Measurements from ENCODE around the gene HELZ. TPM values are rescaled to one million over a fixed set of nuclear protein-coding genes. Genes with fewer than 3 reads are reported as not detected.
"Not testable (repeated sequence)": the region's sequence is repeated elsewhere in the genome, so short reads cannot be mapped to it uniquely, and the experiment has no call there.

Gene HELZ
- total RNA-seq, 1 donor = 247 TPM

GRCh38 chr17:67274466-67274865 is 29.5 kb upstream of the HELZ start:
- Histone ChIP-seq H3K27me3 (ENCODE audit: insufficient read depth, low read length) (no peaks in the 10 kb centered on the region), H3K4me3 (ENCODE audit: low read length) (no peak overlapping the region), H3K9me3 (ENCODE audit: low read depth, low read length) (no peaks in the 10 kb centered on the region), H3K4me1 (ENCODE audit: insufficient read depth, low read length) (peaks cover 15% of the 10 kb centered on the region)

GRCh38 chr17:67273900-67274299 is 28.9 kb upstream of the HELZ start:
- no peaks in the 10 kb centered on the region for H3K9me3 ChIP-seq (ENCODE audit: low read depth, low read length)
- H3K27me3 ChIP-seq (ENCODE audit: insufficient read depth, low read length) = no peaks in the 10 kb centered on the region
- no peak overlapping the region for H3K4me3 ChIP-seq (ENCODE audit: low read length)
- peaks cover 15% of the 10 kb centered on the region for H3K4me1 ChIP-seq (ENCODE audit: insufficient read depth, low read length)

- H3K4me3 ChIP-seq (ENCODE audit: low read length) = no peak overlapping the region
- H3K9me3 ChIP-seq (ENCODE audit: low read depth, low read length) = no peaks in the 10 kb centered on the region
- H3K27me3 ChIP-seq (ENCODE audit: insufficient read depth, low read length) = no peaks in the 10 kb centered on the region
- peaks cover 15% of the 10 kb centered on the region for H3K4me1 ChIP-seq (ENCODE audit: insufficient read depth, low read length)
These were observed 27.5 kb upstream of the HELZ start for GRCh38 chr17:67272312-67273047.

- H3K4me1 ChIP-seq (ENCODE audit: insufficient read depth, low read length) = peaks cover 15% of the 10 kb centered on the region
- not testable (repeated sequence) for H3K27me3 ChIP-seq (ENCODE audit: insufficient read depth, low read length); H3K4me3 ChIP-seq (ENCODE audit: low read length); H3K9me3 ChIP-seq (ENCODE audit: low read depth, low read length)
These were observed 26.2 kb upstream of the HELZ start for GRCh38 chr17:67271187-67271586.

- no peaks in the 10 kb centered on the region for H3K9me3 ChIP-seq (ENCODE audit: low read depth, low read length)
- no peak overlapping the region for H3K4me3 ChIP-seq (ENCODE audit: low read length)
- H3K27me3 ChIP-seq (ENCODE audit: insufficient read depth, low read length) = no peaks in the 10 kb centered on the region
- peaks cover 15% of the 10 kb centered on the region for H3K4me1 ChIP-seq (ENCODE audit: insufficient read depth, low read length)
These were observed 25.4 kb upstream of the HELZ start for GRCh38 chr17:67270416-67270815.

GRCh38 chr17:67266496-67266895 is 21.5 kb upstream of the HELZ start:
- peaks cover 25% of the 10 kb centered on the region for H3K4me1 ChIP-seq (ENCODE audit: insufficient read depth, low read length)
- no peaks in the 10 kb centered on the region for H3K9me3 ChIP-seq (ENCODE audit: low read depth, low read length)
- H3K27me3 ChIP-seq (ENCODE audit: insufficient read depth, low read length) = no peaks in the 10 kb centered on the region
- H3K4me3 ChIP-seq (ENCODE audit: low read length) = no peak overlapping the region

- Histone ChIP-seq H3K27me3 (ENCODE audit: insufficient read depth, low read length) (no peaks in the 10 kb centered on the region), H3K4me1 (ENCODE audit: insufficient read depth, low read length) (peaks cover 27% of the 10 kb centered on the region), H3K9me3 (ENCODE audit: low read depth, low read length) (no peaks in the 10 kb centered on the region), H3K4me3 (ENCODE audit: low read length) (no peak overlapping the region)
These were observed 20.5 kb upstream of the HELZ start for GRCh38 chr17:67265436-67266019.

- Histone ChIP-seq H3K27me3 (ENCODE audit: insufficient read depth, low read length) (no peaks in the 10 kb centered on the region), H3K4me1 (ENCODE audit: insufficient read depth, low read length) (peaks cover 49% of the 10 kb centered on the region), H3K9me3 (ENCODE audit: low read depth, low read length) (no peaks in the 10 kb centered on the region)
These were observed 17.6 kb upstream of the HELZ start for GRCh38 chr17:67262435-67263117.

GRCh38 chr17:67260170-67260987 is 15.4 kb upstream of the HELZ start:
- H3K4me1 ChIP-seq (ENCODE audit: insufficient read depth, low read length) = peaks cover 64% of the 10 kb centered on the region
- no peaks in the 10 kb centered on the region for H3K9me3 ChIP-seq (ENCODE audit: low read depth, low read length)
- H3K27me3 ChIP-seq (ENCODE audit: insufficient read depth, low read length) = no peaks in the 10 kb centered on the region
- no peak overlapping the region for H3K4me3 ChIP-seq (ENCODE audit: low read length)

More at GRCh38 chr17:67262435-67263117, 17.6 kb upstream of the HELZ start:
- H3K4me3 ChIP-seq (ENCODE audit: low read length) = no peak overlapping the region

GRCh38 chr17:67258821-67259468 is 13.9 kb upstream of the HELZ start:
- no peak overlapping the region for H3K4me3 ChIP-seq (ENCODE audit: low read length)

GRCh38 chr17:67256075-67256732 is 11.2 kb upstream of the HELZ start:
- no peak overlapping the region for H3K4me3 ChIP-seq (ENCODE audit: low read length)
- no peaks in the 10 kb centered on the region for H3K9me3 ChIP-seq (ENCODE audit: low read depth, low read length)
- H3K27me3 ChIP-seq (ENCODE audit: insufficient read depth, low read length) = no peaks in the 10 kb centered on the region
- peaks cover 51% of the 10 kb centered on the region for H3K4me1 ChIP-seq (ENCODE audit: insufficient read depth, low read length)

More at GRCh38 chr17:67258821-67259468, 13.9 kb upstream of the HELZ start:
- peaks cover 64% of the 10 kb centered on the region for H3K4me1 ChIP-seq (ENCODE audit: insufficient read depth, low read length)
- H3K9me3 ChIP-seq (ENCODE audit: low read depth, low read length) = no peaks in the 10 kb centered on the region
- no peaks in the 10 kb centered on the region for H3K27me3 ChIP-seq (ENCODE audit: insufficient read depth, low read length)

- H3K4me3 ChIP-seq (ENCODE audit: low read length) = no peak overlapping the region
- H3K27me3 ChIP-seq (ENCODE audit: insufficient read depth, low read length) = no peaks in the 10 kb centered on the region
- H3K9me3 ChIP-seq (ENCODE audit: low read depth, low read length) = no peaks in the 10 kb centered on the region
- H3K4me1 ChIP-seq (ENCODE audit: insufficient read depth, low read length) = peaks cover 25% of the 10 kb centered on the region
These were observed 8.4 kb upstream of the HELZ start for GRCh38 chr17:67253384-67253783.

GRCh38 chr17:67251586-67251985 is 6.6 kb upstream of the HELZ start:
- not testable (repeated sequence) for H3K27me3 ChIP-seq (ENCODE audit: insufficient read depth, low read length); H3K9me3 ChIP-seq (ENCODE audit: low read depth, low read length); H3K4me3 ChIP-seq (ENCODE audit: low read length)
- peaks cover 25% of the 10 kb centered on the region for H3K4me1 ChIP-seq (ENCODE audit: insufficient read depth, low read length)

- Histone ChIP-seq H3K4me3 (ENCODE audit: low read length) (no peak overlapping the region), H3K9me3 (ENCODE audit: low read depth, low read length) (no peaks in the 10 kb centered on the region), H3K4me1 (ENCODE audit: insufficient read depth, low read length) (peaks cover 37% of the 10 kb centered on the region), H3K27me3 (ENCODE audit: insufficient read depth, low read length) (peaks cover 2% of the 10 kb centered on the region)
These were observed 3.3 kb upstream of the HELZ start for GRCh38 chr17:67248291-67248690.
